ENCODE measurements around the gene BTBD8.

DNA sequence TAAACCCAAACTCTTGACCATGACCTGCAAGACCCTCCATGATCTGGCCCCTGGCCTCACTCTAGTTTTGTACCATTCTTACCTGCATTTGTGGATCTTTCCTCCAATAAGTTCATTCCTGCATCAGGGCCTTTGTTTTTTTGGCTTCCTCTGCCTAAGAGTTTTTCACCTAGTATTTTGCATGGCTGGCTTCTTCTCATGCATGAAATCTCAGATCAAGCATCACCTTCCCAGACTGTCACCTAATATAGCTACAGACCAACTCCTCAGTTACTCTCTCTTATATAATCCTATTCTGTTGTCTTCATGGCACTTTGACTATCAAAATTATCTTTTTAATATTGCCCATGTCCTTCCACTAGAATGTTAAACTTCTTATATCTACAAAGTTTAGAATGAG lies 54.2 kb downstream of the BTBD8 start:
- no peak for TF ChIP-seq POLR2A (IDR thresholded peaks at IDR 0.05; ENCODE audit: low read depth, low read length)
- TF ChIP-seq TAF1 (IDR thresholded peaks at IDR 0.05; ENCODE audit: low read depth, low read length) = no peak
- no peak for TF ChIP-seq POLR2AphosphoS5 (IDR thresholded peaks at IDR 0.05; ENCODE audit: low read depth, low read length)
- TF ChIP-seq SPI1 (IDR thresholded peaks at IDR 0.05; ENCODE audit: low read depth, low read length) = no peak
